ENCODE results near the gene DIP2C.
"Not testable (repeated sequence)": the region's sequence is repeated elsewhere in the genome, so short reads cannot be mapped to it uniquely, and the experiment has no call there.

Gene DIP2C

DNA sequence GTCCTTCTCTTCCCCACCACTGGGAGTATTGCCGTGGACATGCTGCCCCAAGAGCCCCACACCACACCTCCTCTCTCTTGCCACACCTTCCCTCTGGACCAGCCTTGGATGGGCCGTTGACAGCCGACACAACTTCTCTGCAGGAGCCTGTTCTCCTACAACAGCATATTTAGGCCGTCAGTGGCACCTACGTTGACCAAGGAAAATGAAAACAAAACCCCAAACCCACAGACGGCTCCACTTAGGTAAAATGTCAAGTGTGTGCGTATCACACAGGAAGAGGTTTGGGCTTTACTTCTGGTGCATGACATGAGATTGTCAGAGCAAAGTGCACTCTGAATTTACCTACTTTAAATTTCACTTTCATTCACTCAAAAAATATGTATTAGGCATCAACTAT, 307.7 kb downstream of the DIP2C start:
- DNase-seq: no peak

GRCh38 chr10:381346-381745, 308.1 kb downstream of the DIP2C start:
- DNase-seq: no peak

DNA sequence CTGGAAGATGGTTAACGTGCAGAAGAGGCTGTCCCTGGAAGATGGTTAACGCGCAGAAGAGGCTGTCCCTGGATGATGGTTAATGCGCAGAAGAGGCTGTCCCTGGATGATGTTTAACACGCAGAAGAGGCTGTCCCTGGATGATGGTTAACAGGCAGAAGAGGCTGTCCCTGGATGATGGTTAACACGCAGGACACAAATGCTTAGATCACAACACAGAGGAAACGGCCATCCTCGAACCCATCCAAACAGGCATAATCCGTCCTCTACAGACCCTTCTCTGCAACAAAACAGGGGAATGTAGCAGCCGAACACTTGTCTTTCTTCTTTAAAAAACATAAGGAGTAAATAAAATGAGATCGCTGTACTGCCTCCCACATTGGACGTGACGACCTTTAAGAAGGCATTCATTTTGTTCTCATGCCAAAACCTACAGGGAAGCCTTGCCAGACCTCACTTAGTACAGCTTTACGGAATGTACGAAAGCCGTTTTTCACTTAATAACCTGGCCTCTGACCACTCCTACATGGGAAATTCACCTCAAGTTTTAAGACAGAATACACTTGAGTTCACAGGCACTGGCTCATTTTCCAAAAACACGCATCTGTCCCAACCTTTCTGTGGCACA, 309.0 kb downstream of the DIP2C start:
- DNase-seq: no peak

DNA sequence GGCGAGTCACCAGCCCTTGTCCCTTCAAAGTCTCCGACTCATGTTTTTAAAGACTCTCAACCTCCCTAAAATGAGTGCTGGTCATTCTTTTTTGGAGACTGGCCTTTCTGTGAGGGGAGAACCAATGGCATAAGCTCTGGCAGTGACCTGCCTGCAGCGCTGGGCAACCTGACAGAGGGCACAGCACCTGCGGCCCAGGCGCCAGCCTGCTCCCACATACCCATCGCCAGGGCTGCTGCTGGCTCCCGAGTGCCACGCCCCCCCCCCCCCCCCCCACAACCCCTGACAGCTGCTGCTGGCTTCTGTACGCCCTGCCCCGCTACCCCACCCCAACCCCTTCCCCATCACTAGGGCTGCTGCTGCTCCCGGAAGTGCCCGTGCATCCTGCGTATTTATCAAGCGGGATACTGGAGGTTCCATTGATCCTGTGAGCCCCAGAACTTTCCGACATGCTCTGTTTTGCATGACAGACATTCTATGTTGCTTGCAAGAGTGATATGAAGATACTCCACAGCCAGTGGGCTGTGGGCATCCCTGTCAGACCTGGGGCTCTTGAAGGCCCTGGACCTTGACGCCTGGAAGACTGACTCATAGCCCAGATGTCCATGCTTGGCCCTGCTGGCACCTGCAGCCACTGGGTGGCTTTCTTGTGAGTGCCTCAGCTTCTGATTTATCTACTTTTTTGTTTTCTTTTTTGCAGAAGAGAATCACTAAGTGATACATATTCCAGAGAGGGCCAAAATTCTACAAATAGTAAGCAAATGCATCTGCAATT, 310.4 kb downstream of the DIP2C start:
- no peak for DNase-seq

GRCh38 chr10:378230-378929, 311.1 kb downstream of the DIP2C start:
- no peak for DNase-seq

GRCh38 chr10:377228-377627, 312.2 kb downstream of the DIP2C start:
- DNase-seq: no peak

GRCh38 chr10:375815-376505, 313.5 kb downstream of the DIP2C start:
- no peak for DNase-seq

DNA sequence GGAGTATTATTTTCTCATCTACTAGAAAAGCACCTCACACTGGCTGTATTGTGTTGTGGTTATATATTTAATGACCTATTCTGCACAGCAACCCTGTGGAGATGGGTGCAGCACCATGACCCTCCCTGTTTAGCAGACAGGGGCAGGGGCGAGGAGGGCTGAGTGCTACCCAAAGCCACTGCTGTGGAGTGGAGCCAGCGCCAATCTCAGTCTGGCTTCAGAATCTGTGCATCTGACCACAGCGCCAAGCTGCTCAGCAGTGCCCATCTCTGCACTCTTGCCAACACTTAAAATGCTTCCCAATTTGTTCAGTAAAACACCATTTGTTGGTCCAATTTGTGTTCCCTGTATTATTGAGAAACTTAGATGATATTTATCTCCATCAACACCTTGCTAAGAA, 315.1 kb downstream of the DIP2C start:
- DNase-seq: no peak

DNA sequence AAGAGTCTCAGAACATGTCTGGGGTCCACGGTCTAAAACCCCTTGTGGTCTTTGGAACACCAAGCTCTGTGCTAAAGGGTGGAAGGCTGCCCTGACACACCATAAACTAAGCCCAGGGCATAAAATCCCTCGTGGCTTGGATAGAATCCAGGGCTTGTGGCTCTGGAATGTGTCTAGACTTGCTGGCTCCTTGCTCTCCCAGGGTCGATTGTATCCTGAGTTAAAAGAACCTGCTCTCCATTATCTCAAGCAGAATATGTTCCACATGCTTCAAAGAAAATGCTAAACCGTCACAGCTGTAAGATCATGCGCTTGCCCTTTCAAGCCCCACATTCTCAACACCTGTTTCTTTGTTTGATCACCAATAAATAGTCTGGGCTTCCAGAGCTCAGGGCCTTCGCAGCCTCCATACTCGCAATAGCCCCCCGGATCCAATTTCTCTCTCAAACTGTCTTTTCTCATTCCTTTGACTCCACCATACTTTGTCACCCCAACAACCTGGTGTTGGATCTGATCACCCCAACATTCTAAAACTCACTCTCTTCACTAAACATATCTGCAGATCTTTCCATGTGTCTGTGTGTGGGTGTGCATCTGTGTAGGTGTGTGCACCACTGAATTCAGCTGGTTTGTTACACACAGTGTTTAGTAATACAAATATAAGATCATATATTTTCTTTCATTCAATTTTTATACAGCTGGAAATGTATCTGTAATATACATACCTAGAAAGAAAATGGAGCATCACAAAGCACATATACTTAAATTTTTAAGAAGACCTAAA, 315.8 kb downstream of the DIP2C start:
- no peak for DNase-seq

DNA sequence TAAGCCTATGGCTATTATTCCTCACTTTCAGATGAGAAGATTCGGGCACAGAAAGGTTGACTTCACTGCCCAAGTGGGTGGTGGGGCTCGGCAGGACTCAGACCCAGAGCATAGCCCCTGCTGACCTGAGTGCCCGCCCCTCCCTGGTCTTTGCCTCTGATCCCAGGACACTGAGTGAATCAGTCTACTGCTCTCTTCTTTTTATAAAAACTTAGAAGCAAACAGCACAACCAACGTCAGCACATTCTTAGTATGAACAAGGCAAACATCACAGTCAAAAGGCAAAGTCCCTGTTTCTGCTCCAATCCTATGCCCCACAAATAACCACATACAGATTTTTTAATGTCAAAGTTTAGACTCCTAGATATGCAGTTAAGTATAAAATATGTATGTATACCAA, 316.5 kb downstream of the DIP2C start:
- no peak for DNase-seq

DNA sequence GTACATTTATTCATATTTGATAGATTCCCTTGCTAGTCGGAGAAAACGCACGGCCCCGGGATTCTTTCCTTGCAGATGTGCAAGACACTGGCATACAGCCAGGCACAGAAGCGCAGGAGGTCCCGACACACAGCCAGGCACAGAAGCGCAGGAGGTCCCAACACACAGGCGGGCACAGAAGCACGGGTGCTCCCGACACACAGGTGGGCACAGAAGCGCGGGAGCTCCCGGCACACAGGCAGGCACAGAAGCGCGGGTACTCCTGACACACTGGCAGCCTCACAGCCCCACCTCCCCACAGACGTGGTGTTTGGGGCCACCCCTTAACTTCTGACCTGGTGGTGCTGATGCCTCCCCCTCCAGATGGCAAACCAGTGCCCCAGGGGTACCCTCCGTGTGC, 316.9 kb downstream of the DIP2C start:
- DNase-seq: no peak

- DNase-seq: no peak
Observed at GRCh38 chr10:371515-371914, 318.0 kb downstream of the DIP2C start.

DNA sequence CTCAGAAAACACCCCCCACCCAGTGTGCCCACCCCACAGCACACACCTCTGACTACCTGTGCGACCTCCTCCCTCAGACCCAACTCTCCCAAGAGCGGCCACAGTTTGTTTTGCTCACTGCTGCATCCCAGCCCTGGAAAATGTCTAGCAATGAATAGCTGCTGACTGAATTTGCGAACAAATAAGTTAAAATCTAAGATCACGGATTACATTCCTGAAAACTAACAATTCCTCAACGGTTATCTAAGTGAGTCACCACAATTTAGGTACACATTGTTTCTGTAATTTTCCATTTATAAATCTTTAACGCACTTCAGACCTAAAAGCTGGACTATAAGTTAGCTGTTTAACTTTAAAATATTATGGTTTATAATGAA, 319.0 kb downstream of the DIP2C start:
- no peak for DNase-seq

DNA sequence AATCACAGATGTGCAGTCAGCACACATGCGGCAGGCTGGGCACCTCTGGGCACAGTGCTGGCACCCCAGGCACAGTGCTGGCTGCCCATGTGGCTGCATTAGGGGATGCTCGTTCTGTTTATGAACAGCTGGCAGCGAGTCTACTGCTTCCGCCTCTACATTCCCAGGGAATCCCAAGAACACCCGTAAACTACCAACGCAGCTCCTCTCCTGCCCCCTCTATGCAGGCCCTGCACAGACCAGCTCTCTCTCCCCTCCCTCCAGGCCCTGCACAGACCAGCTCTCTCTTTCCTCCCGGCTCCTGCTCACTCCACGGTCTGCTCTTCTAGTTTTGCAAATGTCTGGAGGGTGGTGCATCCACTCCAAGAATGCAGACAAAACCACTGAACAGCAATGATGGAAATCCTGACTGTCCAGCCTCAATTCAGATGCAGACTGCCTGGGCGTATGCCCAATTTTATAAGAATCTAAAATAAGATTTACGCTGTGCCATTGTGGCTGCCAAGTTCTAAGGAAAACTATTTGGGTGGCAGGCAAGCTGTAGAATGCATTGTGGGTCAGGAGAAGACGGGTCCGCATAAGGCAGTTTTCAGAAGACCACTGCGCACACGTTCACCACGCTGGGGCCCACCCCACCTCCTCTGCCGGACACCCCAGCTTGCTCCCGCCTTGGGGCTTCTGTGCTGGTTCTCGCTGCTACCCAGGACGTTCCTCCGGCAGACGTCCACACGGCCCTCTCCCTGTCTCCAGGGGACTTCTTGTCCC, 319.6 kb downstream of the DIP2C start:
- no peak for DNase-seq

- no peak for DNase-seq
Observed at GRCh38 chr10:369221-369683, 320.2 kb downstream of the DIP2C start.

DNA sequence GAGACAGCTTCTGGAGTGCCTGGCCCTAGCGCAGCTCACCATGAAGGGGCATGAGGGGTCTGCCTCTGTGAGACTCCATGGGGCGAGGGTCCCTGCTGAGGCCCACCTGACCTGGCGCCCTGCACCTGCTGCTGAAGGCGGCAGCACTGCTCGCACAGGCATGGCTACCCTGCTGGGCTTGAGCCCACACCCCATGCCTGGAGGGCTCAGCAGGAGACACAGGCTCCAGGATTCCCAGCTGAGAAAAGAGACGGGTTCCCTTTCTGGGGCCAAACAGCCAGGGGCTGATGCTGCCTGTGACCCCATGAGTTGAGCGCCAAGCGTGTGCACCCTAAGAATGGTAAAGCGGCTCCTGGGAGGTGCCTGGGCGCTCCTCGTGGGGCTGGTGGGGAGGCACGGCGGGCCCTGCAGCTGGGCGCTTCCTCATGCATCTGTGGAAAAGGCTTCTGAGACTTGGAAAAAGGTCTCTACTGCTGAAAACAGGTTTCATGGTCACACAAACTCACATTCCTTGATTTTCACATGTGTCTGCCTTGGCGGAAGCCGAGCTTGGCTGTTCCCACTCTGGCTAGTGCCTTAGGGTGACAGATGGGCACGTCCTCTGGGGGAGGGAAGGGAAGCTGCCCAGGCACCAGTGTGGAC, 320.8 kb downstream of the DIP2C start:
- DNase-seq: no peak

DNA sequence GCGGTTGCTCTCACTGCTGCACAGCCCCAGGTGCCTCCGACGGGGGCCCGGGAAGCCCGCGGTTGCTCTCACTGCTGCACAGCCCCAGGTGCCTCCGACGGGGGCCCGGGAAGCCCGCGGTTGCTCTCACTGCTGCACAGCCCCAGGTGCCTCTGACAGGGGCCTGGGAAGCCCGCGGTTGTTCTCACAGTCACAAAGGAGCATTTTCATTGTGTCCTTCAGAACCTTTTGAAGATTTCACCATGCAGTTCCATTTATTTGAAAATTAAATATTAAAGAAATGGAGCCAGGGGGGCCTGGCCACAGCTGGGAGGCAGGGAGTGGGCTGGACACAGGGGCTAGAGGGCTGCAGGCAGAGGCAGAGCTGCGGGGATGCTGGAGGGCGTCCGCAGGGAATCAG, 321.4 kb downstream of the DIP2C start:
- not testable (repeated sequence) for DNase-seq

- DNase-seq: no peak
Observed at GRCh38 chr10:367636-368035, 321.8 kb downstream of the DIP2C start.

GRCh38 chr10:366186-366585, 323.3 kb downstream of the DIP2C start:
- DNase-seq: no peak

GRCh38 chr10:364267-364775, 325.1 kb downstream of the DIP2C start:
- no peak for DNase-seq

DNA sequence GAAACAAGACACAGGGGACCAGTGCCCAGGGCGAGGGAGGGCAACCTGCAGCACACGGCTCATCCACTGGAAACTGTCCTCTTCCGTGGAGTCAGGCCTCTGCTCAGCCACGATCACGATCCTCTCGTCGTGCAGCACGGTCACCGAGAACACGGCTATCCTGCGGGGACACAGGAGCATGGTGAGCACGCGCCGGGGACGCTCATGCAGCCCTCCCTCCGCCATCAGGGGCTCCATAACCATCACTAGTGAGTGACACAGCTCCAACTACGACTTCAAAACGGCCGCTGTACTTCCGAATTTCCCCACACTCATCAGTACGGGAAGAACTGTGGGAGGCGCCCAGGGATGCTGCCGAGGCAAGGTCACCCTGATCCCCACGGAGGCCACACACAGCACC, 326.3 kb downstream of the DIP2C start:
- no peak for DNase-seq
